ENCODE results near the gene SLIT3. TPM values are rescaled to one million over a fixed set of nuclear protein-coding genes. Genes with fewer than 3 reads are reported as not detected.

Gene SLIT3
- total and polyA plus RNA-seq, 2 experiments from 2014 or later: 0.59 to 0.71 TPM

DNA sequence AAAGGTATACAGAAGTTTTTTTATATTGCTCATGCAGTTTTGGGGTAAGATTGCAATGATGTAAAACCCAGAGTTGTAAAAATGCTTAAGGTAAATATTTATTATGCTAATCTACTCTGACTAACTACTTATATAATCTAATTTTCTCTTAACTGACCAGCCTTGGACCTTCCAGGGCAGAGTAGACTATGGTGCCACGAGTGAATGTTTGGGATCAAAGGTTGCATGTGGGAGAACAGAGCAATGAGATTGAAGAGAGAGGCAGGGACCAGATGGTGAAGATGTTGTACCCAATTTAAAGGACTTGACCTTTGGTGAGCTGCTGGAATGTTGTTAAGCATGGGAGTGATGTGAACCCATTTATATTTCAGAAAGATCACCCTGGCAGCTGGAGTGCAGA is 686.9 kb downstream of the SLIT3 start (continued):
- TF ChIP-seq, protein P1, sequence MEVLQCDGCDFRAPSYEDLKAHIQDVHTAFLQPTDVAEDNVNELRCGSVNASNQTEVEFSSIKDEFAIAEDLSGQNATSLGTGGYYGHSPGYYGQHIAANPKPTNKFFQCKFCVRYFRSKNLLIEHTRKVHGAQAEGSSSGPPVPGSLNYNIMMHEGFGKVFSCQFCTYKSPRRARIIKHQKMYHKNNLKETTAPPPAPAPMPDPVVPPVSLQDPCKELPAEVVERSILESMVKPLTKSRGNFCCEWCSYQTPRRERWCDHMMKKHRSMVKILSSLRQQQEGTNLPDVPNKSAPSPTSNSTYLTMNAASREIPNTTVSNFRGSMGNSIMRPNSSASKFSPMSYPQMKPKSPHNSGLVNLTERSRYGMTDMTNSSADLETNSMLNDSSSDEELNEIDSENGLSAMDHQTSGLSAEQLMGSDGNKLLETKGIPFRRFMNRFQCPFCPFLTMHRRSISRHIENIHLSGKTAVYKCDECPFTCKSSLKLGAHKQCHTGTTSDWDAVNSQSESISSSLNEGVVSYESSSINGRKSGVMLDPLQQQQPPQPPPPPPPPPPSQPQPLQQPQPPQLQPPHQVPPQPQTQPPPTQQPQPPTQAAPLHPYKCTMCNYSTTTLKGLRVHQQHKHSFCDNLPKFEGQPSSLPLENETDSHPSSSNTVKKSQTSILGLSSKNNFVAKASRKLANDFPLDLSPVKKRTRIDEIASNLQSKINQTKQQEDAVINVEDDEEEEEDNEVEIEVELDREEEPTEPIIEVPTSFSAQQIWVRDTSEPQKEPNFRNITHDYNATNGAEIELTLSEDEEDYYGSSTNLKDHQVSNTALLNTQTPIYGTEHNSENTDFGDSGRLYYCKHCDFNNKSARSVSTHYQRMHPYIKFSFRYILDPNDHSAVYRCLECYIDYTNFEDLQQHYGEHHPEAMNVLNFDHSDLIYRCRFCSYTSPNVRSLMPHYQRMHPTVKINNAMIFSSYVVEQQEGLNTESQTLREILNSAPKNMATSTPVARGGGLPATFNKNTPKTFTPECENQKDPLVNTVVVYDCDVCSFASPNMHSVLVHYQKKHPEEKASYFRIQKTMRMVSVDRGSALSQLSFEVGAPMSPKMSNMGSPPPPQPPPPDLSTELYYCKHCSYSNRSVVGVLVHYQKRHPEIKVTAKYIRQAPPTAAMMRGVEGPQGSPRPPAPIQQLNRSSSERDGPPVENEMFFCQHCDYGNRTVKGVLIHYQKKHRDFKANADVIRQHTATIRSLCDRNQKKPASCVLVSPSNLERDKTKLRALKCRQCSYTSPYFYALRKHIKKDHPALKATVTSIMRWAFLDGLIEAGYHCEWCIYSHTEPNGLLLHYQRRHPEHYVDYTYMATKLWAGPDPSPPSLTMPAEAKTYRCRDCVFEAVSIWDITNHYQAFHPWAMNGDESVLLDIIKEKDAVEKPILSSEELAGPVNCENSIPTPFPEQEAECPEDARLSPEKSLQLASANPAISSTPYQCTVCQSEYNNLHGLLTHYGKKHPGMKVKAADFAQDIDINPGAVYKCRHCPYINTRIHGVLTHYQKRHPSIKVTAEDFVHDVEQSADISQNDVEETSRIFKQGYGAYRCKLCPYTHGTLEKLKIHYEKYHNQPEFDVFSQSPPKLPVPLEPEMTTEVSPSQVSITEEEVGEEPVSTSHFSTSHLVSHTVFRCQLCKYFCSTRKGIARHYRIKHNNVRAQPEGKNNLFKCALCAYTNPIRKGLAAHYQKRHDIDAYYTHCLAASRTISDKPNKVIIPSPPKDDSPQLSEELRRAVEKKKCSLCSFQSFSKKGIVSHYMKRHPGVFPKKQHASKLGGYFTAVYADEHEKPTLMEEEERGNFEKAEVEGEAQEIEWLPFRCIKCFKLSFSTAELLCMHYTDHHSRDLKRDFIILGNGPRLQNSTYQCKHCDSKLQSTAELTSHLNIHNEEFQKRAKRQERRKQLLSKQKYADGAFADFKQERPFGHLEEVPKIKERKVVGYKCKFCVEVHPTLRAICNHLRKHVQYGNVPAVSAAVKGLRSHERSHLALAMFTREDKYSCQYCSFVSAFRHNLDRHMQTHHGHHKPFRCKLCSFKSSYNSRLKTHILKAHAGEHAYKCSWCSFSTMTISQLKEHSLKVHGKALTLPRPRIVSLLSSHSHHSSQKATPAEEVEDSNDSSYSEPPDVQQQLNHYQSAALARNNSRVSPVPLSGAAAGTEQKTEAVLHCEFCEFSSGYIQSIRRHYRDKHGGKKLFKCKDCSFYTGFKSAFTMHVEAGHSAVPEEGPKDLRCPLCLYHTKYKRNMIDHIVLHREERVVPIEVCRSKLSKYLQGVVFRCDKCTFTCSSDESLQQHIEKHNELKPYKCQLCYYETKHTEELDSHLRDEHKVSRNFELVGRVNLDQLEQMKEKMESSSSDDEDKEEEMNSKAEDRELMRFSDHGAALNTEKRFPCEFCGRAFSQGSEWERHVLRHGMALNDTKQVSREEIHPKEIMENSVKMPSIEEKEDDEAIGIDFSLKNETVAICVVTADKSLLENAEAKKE (CRISPR knock-in tag; IDR thresholded peaks at IDR 0.05): no peak
- TF ChIP-seq REST (IDR thresholded peaks at IDR 0.05; ENCODE audit: unreplicated experiment) (no peak), EZH2phosphoT487 (IDR thresholded peaks at IDR 0.05; ENCODE audit: unreplicated experiment) (no peak), EZH2 (IDR thresholded peaks at IDR 0.05; ENCODE audit: low read depth, unreplicated experiment) (no peak), CTCF (conservative IDR thresholded peaks at IDR 0.05; ENCODE audit: low read depth in 2 of 2) (no peak), ZNF114 (CRISPR knock-in tag; IDR thresholded peaks at IDR 0.05) (no peak)

Data from GM23338 (cell line).